Measurements from ENCODE around the gene CARD10.

Gene CARD10

DNA sequence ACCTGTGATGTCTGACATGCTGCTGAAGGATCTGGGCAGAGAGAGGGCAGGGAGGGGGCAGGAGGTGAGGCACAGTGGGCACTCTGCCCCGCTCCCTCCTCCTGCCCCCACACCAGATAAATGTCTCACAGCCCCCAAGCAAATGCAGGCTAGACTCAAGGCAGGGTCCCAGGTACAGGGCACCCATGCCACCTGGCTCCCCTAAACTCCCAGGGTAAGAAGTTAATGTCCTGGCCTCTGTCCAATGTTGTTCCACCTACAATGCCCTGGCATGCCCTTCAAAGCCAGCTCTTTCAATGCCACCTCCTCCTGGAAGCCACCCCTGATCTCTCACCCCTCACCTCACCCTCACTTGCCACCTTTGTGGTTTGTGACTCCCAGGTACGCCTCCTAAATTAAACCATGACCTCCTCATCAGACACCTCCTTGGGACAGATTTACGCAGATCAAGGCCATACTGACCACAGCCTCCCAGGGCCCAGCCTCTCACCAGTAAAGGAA lies 16.0 kb downstream of the CARD10 start:
- no peak overlapping the region for H3K4me3 ChIP-seq (ENCODE audit: control insufficient read depth, low read depth, low read length)
- no peak for DNase-seq (ENCODE audit: low read depth)

DNA sequence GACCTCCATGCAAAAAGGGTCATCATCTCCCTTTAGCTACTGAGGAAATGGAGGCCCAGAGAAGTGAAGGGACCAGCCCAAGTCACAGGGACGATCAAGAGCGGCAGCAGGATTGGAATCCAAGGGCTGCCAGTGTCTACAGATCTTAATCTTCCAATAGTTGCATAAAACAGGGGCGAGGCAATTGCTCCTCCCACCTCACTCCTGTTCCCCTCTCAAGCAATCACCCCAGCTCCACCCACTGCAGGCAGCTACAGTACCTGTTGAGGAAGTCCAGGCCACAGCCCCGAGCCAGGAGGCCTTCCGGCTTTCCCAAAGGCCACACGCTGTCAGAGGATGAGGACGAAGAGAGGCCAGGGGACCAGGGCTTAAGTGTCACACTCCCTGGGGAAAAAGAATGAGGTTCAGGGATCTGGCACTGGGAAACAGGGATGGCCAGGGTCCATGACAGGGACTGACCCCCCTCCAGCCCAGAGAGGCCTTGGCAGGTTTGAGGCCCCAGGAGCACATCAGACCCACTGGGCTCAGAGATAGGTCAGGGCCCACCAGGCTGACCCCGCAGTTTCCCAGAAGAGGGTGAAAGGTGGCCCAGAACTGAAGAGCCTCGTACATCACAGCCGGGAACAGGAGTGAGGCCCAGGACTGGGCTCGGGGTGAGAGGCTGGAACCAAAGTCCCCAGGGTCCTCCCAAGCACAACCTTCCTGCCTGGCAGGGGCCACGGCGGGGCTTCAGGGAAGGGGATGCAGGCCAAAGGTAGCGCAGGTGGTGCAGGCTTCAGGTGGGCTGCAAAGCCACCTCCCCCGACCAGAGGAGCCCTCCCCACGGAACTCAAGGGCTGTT lies 16.7 kb downstream of the CARD10 start:
- DNase-seq (ENCODE audit: low read depth), result no peak
- no peak overlapping the region for H3K4me3 ChIP-seq (ENCODE audit: control insufficient read depth, low read depth, low read length)
- TF ChIP-seq, protein P1, sequence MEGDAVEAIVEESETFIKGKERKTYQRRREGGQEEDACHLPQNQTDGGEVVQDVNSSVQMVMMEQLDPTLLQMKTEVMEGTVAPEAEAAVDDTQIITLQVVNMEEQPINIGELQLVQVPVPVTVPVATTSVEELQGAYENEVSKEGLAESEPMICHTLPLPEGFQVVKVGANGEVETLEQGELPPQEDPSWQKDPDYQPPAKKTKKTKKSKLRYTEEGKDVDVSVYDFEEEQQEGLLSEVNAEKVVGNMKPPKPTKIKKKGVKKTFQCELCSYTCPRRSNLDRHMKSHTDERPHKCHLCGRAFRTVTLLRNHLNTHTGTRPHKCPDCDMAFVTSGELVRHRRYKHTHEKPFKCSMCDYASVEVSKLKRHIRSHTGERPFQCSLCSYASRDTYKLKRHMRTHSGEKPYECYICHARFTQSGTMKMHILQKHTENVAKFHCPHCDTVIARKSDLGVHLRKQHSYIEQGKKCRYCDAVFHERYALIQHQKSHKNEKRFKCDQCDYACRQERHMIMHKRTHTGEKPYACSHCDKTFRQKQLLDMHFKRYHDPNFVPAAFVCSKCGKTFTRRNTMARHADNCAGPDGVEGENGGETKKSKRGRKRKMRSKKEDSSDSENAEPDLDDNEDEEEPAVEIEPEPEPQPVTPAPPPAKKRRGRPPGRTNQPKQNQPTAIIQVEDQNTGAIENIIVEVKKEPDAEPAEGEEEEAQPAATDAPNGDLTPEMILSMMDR (conservative IDR thresholded peaks at IDR 0.05; ENCODE audit: control insufficient read depth, insufficient read depth, low read depth, low read length), result no peak

More for the DNA sequence above, 16.0 kb downstream of the CARD10 start:
- TF ChIP-seq, protein P1 (conservative IDR thresholded peaks at IDR 0.05; ENCODE audit: control insufficient read depth, insufficient read depth, low read depth, low read length), result no peak

DNA sequence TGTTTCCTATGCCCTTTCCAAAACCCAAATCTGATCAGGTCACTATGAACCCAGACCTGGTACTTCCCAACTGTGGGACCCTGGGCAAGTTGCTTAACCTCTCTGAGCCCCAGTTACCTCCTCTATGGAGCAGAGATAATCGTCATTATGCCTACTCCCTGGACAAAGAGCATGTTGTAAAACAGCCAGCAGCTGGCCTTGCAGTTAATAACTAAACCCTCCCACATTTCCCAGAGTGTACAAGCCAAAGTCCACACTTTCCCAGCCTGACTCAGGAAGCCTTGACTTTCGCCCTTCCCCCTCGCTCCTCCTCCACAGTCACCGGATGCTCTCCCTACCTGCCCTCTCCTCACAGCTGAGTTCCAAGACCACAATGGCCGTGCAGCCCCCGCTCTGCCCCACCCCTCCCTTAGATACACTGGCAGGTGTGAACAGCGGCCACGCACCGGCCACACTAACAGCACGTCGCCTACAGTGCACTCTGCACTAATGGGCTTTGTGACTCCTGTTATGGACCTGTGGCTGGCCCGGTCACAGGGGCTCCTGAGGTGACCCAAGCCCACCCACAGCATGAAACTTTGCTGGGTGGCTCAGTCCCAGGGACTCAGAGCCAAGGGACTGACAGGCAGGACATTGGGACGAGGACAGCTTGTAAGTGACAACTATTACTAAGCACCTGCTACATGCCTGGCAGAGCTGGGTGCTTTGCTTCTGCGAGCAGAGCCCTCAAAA lies 17.4 kb downstream of the CARD10 start:
- H3K4me3 ChIP-seq (ENCODE audit: control insufficient read depth, low read depth, low read length), result no peak overlapping the region
- TF ChIP-seq, protein P1 (conservative IDR thresholded peaks at IDR 0.05; ENCODE audit: control insufficient read depth, insufficient read depth, low read depth, low read length), result no peak
- DNase-seq (ENCODE audit: low read depth), result peak; percentile 91

DNA sequence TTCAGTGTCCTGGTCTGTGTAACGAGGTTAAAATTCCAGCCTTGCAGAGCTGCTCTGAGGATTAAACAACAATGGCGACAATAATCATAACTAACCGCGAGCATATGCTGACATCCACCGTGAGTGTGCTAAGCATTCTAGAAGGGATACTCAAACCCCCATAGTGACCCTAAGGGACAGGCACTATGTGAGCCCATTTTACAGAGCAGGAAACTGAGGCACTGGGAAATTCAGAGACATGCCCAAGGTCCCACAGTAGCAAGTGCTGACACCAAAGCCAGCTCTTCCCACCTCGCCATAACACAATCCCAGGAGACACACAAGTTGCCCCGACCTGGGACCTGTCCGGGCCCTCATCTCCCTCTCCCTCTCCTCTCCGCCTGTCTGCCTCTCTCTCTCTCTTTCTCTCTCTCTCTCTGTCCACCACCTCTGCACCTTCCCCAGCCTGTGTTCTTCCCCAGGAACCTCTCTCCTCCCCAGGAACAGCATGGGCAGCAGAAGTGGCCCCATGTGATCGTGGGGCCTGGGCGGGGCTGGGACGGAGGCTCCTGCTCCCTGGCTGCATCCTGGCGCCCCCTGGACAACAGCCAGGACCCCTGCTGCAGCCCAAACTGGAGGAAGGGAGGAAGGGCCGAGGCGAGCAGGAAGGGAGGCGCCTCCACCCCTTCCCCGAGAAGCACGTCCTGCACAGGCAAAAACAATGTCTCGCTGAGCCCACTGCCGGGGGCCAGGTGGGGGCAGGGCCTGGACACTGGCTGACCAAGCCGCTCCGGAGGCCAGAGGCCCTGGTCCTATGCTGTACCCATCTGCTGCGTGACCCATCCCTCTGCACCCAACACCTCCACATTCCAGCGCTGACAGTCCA lies 18.2 kb downstream of the CARD10 start:
- TF ChIP-seq, protein P1 (conservative IDR thresholded peaks at IDR 0.05; ENCODE audit: control insufficient read depth, insufficient read depth, low read depth, low read length), result no peak
- no peak overlapping the region for H3K4me3 ChIP-seq (ENCODE audit: control insufficient read depth, low read depth, low read length)
- DNase-seq (ENCODE audit: low read depth), result no peak

DNA sequence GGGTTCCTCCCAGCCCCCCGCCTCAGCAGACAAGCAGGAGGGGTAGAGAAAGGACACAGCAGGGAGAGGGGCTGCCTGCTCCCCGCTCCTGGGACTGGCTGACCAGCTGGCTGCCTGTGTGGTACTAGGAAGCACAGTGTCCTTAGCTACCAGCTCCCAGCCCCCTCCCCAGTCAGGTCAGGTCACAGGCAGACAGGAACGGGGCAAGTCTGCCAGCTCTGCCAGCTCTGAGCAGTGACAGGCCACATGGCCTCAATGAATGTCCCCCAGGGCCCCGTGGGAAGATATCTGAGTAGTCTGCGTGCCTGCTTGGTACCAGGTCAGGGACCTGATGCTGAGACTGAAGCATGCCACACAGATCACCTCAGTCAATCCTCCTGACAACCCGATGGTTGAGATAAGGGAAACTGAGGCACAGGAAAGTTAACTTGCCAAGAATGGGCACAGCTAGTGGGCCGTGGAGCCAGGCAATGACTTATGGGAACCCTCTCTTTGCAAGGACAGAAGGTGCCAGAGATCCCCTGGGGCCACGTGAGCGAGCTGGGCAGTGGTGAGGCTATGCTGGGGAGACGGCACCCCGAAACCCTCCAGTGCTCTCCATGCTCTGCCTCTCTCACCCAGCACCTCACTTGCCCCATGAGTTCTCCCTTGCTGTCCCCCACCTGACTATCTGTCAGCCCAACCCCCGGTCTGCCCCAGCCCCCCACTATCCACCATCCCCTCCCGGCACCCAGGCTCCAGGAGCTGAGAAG lies 19.2 kb downstream of the CARD10 start:
- DNase-seq (ENCODE audit: low read depth), result no peak
- no peak overlapping the region for H3K4me3 ChIP-seq (ENCODE audit: control insufficient read depth, low read depth, low read length)
- TF ChIP-seq, protein P1 (conservative IDR thresholded peaks at IDR 0.05; ENCODE audit: control insufficient read depth, insufficient read depth, low read depth, low read length), result no peak
